ENCODE data around the gene TAF4. TPM values are rescaled to one million over a fixed set of nuclear protein-coding genes. Genes with fewer than 3 reads are reported as not detected.

TAF4 gene
- total RNA-seq, 1 donor from 2014 or later: 20.0 TPM

DNA sequence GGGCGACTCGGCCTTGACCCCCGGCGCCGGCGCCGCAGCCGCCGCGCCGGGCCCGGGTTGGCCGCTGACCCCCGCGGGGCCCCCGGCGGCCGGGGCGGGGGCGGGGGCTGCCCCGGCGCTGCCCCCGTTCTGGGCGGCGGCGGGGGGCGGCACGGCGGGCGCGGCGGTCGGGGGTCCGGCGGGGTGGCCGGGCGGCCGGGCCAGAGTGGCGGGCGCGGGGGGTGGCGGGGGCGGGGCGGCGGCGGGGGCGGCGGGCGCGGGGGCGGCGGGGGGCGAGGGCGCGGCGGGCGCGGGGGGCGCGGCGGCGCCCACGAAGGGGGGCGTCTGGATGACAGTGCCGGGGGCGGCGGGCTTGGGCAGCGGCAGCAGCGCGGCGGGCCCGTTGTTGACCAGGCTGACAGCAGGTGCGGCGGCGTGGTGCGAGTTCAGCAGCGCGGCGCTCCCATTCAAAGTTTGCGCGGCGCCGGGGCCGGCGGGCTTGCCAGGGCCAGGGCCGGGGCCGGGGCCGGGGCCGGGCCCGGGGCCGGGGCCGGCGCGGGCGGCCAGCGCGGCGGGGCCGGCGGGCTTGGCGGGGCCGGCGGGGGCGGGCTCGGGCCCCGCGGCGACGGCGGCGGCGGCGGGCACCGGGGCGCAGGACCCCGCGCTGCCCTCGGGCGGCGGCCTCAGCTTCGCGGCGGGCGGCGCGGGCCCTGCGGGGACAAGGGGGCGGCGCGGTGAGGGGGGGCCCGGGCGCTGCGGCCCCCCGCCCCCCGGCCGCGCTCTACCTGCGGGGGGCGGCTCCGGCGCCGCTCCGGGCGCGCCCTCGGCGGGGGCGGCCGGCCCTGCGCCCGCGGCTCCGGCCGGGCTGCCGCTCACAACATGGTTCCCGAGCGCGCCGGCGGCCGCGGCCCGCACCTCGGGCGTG, 659 bp downstream of the TAF4 start:
- TF ChIP-seq, protein P1, sequence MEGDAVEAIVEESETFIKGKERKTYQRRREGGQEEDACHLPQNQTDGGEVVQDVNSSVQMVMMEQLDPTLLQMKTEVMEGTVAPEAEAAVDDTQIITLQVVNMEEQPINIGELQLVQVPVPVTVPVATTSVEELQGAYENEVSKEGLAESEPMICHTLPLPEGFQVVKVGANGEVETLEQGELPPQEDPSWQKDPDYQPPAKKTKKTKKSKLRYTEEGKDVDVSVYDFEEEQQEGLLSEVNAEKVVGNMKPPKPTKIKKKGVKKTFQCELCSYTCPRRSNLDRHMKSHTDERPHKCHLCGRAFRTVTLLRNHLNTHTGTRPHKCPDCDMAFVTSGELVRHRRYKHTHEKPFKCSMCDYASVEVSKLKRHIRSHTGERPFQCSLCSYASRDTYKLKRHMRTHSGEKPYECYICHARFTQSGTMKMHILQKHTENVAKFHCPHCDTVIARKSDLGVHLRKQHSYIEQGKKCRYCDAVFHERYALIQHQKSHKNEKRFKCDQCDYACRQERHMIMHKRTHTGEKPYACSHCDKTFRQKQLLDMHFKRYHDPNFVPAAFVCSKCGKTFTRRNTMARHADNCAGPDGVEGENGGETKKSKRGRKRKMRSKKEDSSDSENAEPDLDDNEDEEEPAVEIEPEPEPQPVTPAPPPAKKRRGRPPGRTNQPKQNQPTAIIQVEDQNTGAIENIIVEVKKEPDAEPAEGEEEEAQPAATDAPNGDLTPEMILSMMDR (IDR thresholded peaks at IDR 0.05; ENCODE audit: partially characterized antibody, unreplicated experiment): no peak
- Mint-ChIP-seq H3K27me3 (ENCODE audit: unreplicated experiment) (peaks cover 6% of the 10 kb centered on the region), H3K27ac (ENCODE audit: unreplicated experiment) (no peak overlapping the region), H3K9me3 (ENCODE audit: unreplicated experiment) (peaks cover 17% of the 10 kb centered on the region), H3K36me3 (ENCODE audit: unreplicated experiment) (no peaks in the 10 kb centered on the region), H3K4me1 (ENCODE audit: low read depth, unreplicated experiment) (peaks cover 24% of the 10 kb centered on the region), H3K4me3 (ENCODE audit: unreplicated experiment) (no peak overlapping the region)
- DNase-seq: peak; percentile 60

DNA sequence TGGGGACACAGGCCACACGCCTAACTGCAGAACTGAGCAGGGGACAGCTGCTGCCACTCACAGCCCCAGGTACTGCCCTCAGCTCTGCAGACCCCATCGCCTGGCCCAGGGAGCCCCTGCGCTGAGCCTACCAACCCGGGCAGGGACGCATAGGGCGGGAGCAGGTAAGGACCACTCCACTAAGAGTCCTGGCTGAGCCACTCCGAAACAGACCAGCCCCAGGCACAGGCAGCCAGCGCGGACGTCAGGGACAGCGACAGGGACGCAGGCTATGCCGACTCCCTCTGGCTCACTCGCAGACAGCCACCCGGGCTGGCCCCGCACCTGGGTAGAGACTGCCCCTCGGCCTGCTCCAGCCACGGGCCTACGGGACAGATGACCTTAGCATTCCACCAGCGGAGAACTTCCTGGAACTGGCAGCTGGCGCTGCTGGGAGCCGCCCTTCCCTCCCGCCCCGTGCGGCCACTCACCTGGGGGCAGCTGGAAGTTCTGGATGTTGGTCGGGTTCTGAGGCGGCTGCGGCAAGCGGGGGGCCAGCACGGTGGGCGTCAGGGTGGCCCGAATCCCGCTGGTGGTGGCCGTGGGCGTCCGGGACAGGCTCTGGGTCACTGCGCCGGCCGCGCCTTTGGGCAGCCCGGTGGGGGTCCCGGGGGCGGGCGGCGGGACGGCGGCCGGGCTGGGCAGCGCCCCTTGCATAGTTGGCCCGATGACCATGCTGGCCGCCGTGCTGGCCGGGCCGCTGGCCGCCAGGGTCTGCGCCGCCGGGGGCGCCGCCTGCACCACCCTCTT, 1.5 kb downstream of the TAF4 start:
- peak; percentile 50 for DNase-seq
- Mint-ChIP-seq H3K4me3 (ENCODE audit: unreplicated experiment) (peak overlapping the region; percentile 74), H3K4me1 (ENCODE audit: low read depth, unreplicated experiment) (peaks cover 32% of the 10 kb centered on the region), H3K27me3 (ENCODE audit: unreplicated experiment) (peaks cover 7% of the 10 kb centered on the region), H3K27ac (ENCODE audit: unreplicated experiment) (peak overlapping the region; percentile 55), H3K36me3 (ENCODE audit: unreplicated experiment) (no peaks in the 10 kb centered on the region), H3K9me3 (ENCODE audit: unreplicated experiment) (peaks cover 17% of the 10 kb centered on the region)
- TF ChIP-seq, protein P1 (IDR thresholded peaks at IDR 0.05; ENCODE audit: partially characterized antibody, unreplicated experiment): no peak

DNA sequence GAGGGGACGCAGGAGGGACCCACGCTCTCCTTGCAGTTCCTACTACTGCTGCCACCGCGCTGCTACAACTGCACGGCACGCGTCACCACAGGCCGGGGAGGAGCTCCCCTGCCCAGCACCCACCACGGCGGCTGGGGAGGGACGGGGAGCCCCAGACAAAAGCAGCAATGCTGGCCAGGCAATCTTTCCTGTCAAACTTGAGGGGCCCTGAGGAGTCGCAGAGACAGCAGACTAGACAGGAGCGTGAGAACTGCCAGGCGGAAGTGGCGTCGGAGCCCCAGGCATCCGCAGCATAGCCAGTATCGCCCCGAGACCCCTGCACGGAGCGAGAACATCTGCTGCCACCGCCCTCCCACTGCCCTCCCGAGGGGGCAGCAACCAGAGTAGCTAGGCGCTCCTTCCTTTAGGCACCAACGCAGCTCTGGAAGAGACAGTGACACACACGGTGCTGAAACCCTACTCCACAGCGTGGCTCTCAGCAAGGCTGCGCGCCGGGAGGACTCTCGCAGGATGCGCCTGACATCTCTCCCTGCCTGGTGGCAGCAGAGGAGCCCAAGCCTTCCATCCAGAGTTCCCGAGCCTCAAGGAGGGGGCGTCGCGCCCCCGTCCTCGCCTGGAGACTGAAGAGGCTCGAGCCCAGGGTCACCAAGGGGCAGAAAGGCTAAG, 2.2 kb downstream of the TAF4 start:
- TF ChIP-seq, protein P1 (IDR thresholded peaks at IDR 0.05; ENCODE audit: partially characterized antibody, unreplicated experiment): no peak
- H3K27me3 Mint-ChIP-seq (ENCODE audit: unreplicated experiment): peaks cover 7% of the 10 kb centered on the region
- peak overlapping the region; percentile 55 for H3K27ac Mint-ChIP-seq (ENCODE audit: unreplicated experiment)
- peaks cover 17% of the 10 kb centered on the region for H3K9me3 Mint-ChIP-seq (ENCODE audit: unreplicated experiment)
- H3K4me3 Mint-ChIP-seq (ENCODE audit: unreplicated experiment): peak overlapping the region; percentile 74
- DNase-seq: peak; percentile 68
- H3K4me1 Mint-ChIP-seq (ENCODE audit: low read depth, unreplicated experiment): peaks cover 33% of the 10 kb centered on the region
- no peaks in the 10 kb centered on the region for H3K36me3 Mint-ChIP-seq (ENCODE audit: unreplicated experiment)

DNA sequence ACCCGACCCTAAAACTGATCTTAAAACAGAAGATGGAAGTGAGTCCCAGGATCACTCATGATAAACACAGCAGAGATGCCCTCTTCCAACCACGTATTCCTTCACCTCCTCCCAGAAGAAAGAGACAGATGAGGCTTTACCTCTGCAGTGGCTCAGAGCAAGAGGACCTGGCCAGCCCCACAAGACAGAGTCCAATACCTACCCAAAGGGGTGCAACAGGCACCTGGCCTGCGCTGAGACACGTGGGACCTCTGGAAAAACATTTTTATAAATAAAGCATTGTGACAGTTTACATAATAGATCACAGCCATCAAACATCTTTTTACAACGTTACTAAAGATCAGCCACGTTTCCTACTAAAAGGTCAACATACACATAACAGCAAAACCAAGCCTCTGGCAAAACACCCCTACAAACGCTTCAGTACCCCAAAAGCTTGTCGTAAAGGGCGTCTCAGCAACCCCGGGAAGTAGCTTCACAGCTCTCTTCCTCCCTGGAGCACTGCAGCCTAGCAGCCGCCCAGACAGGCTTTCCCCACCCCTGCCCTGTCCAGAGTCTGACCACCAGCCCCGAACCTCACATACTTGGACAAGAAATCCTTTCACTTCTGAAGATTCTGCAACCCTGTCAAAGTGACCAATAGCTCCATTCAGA, 2.9 kb downstream of the TAF4 start:
- Mint-ChIP-seq H3K4me1 (ENCODE audit: low read depth, unreplicated experiment) (peaks cover 33% of the 10 kb centered on the region), H3K9me3 (ENCODE audit: unreplicated experiment) (peaks cover 15% of the 10 kb centered on the region)

More for the DNA sequence above, 2.9 kb downstream of the TAF4 start:
- DNase-seq: no peak
- H3K4me3 Mint-ChIP-seq (ENCODE audit: unreplicated experiment): peak overlapping the region; percentile 74
- TF ChIP-seq, protein P1 (IDR thresholded peaks at IDR 0.05; ENCODE audit: partially characterized antibody, unreplicated experiment): no peak
- H3K27me3 Mint-ChIP-seq (ENCODE audit: unreplicated experiment): peaks cover 7% of the 10 kb centered on the region
- H3K36me3 Mint-ChIP-seq (ENCODE audit: unreplicated experiment): no peaks in the 10 kb centered on the region
- H3K27ac Mint-ChIP-seq (ENCODE audit: unreplicated experiment): peak overlapping the region; percentile 30
